Neuronal stem cell (in vitro differentiated cells): ENCODE results near the gene POP7.

ENCODE experiments used
- DNase-seq: peaks from one replicate; pipeline ENCODE4 v3.0.0-alpha.2; 2013; ENCODE audit warnings: low spot score
- H2AFZ ChIP-seq: one replicate; pipeline ENCODE4 v1.6.1; 2013; ENCODE audit warnings: mild to moderate bottlenecking, low read length, inconsistent platforms
- H2AK5ac ChIP-seq: 2 replicates; pipeline ENCODE4 v1.6.1; 2013; ENCODE audit warnings: low read depth, mild to moderate bottlenecking, inconsistent platforms, low read length, moderate library complexity, mixed read lengths
- H2BK120ac ChIP-seq: 2 replicates; pipeline ENCODE4 v1.6.1; 2013; ENCODE audit warnings: low read depth, mild to moderate bottlenecking, inconsistent platforms, low read length, moderate library complexity, mixed read lengths
- H2BK12ac ChIP-seq: one replicate; pipeline ENCODE4 v1.6.1; 2013; ENCODE audit warnings: low read length, inconsistent platforms
- H2BK15ac ChIP-seq: 2 replicates; pipeline ENCODE4 v1.6.1; 2013; ENCODE audit warnings: mild to moderate bottlenecking, low read length, inconsistent platforms, mixed read lengths
- H2BK5ac ChIP-seq: one replicate; pipeline ENCODE4 v1.6.1; 2013; ENCODE audit warnings: inconsistent platforms, mild to moderate bottlenecking, low read length, moderate library complexity
- H3K14ac ChIP-seq: one replicate; pipeline ENCODE4 v1.6.1; 2013; ENCODE audit warnings: low read length, inconsistent platforms
- H3K18ac ChIP-seq: 2 replicates; pipeline ENCODE4 v1.6.1; 2013; ENCODE audit warnings: low read length, inconsistent platforms
- H3K23ac ChIP-seq: 2 replicates; pipeline ENCODE4 v1.6.1; 2013; ENCODE audit warnings: low read depth, mild to moderate bottlenecking, mixed read lengths, low read length, inconsistent platforms; ENCODE audit not compliant: poor library complexity
- H3K27ac ChIP-seq: replicated peaks from 3 replicates; pipeline ENCODE4 v1.5.1; 2013; ENCODE audit warnings: low read length, inconsistent platforms
- H3K27me3 ChIP-seq, 3 experiments: 2 replicates each; pipeline ENCODE4 v1.6.1; 2013; ENCODE audit warnings: low read length in 3 of 3, mild to moderate bottlenecking in 2 of 3, inconsistent platforms in 1 of 3, low read depth in 1 of 3, mixed read lengths in 1 of 3, moderate library complexity in 1 of 3; ENCODE audit not compliant: control insufficient read depth in 3 of 3, insufficient read depth in 3 of 3
- H3K36me3 ChIP-seq, 2 donors: replicated peaks in 1 of 2; 2 replicates each; pipeline ENCODE4 v1.6.1; 2013; ENCODE audit warnings: low read length in 2 of 2; ENCODE audit not compliant: control insufficient read depth in 2 of 2, insufficient read depth in 2 of 2
- H3K4ac ChIP-seq: 2 replicates; pipeline ENCODE4 v1.6.1; 2013; ENCODE audit warnings: inconsistent platforms, mild to moderate bottlenecking, low read length, moderate library complexity
- H3K4me1 ChIP-seq, 2 donors: 1 replicate in 1 of 2; 2 replicates in 1 of 2; pipeline ENCODE4 v1.6.1; 2013; ENCODE audit warnings: low read length in 2 of 2, low read depth in 1 of 2; ENCODE audit not compliant: control insufficient read depth in 2 of 2, insufficient read depth in 1 of 2
- H3K4me2 ChIP-seq: one replicate; pipeline ENCODE4 v1.6.1; 2013; ENCODE audit warnings: mild to moderate bottlenecking, low read length, inconsistent platforms; ENCODE audit not compliant: insufficient read depth, poor library complexity, severe bottlenecking
- H3K4me3 ChIP-seq, 2 donors: 2 replicates each; pipeline ENCODE4 v1.5.1; 2013; ENCODE audit warnings: low read length in 2 of 2, mild to moderate bottlenecking in 2 of 2, inconsistent platforms in 1 of 2, moderate library complexity in 1 of 2
- H3K79me1 ChIP-seq: one replicate; pipeline ENCODE4 v1.6.1; 2013; ENCODE audit warnings: low read depth, mild to moderate bottlenecking, inconsistent platforms, low read length, moderate library complexity
- H3K9ac ChIP-seq: one replicate; pipeline ENCODE4 v1.6.1; 2013; ENCODE audit warnings: mild to moderate bottlenecking, low read depth, low read length, inconsistent platforms; ENCODE audit not compliant: poor library complexity
- H3K9me3 ChIP-seq, 2 donors: replicated peaks in 1 of 2; 2 replicates each; pipeline versions ENCODE3 to v1.6.1; 2013; ENCODE audit warnings: low read length in 2 of 2, mild to moderate bottlenecking in 2 of 2, inconsistent platforms in 1 of 2, low read depth in 1 of 2, mixed read lengths in 1 of 2, moderate library complexity in 1 of 2; ENCODE audit not compliant: control insufficient read depth in 2 of 2, insufficient read depth in 1 of 2
- H4K8ac ChIP-seq: one replicate; pipeline ENCODE4 v1.6.1; 2013; ENCODE audit warnings: low read depth, mild to moderate bottlenecking, inconsistent platforms, low read length, moderate library complexity
- H4K91ac ChIP-seq: one replicate; pipeline ENCODE4 v1.6.1; 2013; ENCODE audit warnings: low read length, low read depth, mild to moderate bottlenecking, inconsistent platforms; ENCODE audit not compliant: poor library complexity
- WGBS, 2 donors: extraction: QIAGEN DNeasy Blood & Tissue Kit; methylation state at CpG; one replicate each; pipeline ENCODE4 v1.1.7; 2013; ENCODE audit warnings: missing lambda C conversion rate in 2 of 2, mixed read lengths in 1 of 2; ENCODE audit not compliant: insufficient read length in 2 of 2, insufficient replicate concordance in 1 of 2; ENCODE audit errors: extremely low coverage in 2 of 2; 5-methylcytosine and 5-hydroxymethylcytosine counted together

POP7 gene

DNA sequence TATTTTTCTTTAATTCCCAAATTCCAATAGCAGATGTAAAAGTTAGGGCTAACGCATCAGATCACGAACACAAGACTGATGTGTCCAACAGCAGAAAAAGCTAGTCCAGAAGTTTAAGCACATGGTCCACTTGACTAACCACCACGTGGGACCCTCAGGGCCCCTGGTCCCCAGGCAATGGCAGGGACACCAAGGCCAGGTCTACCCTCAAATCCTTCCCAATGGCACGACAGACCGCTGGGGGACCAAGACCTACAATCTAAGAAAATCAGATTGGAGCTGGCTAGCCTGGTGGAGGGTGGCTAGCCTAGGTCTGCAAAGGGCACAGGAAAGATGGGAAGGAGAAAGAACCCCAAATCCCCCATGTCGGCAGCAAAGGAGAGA lies 13.4 kb upstream of the POP7 start:
- peaks cover 27 to 44% of the 10 kb centered on the region in 2 donors for H3K36me3 ChIP-seq
- H2AK5ac ChIP-seq = peak overlapping the region; percentile 12
- no peak overlapping the region for H3K14ac ChIP-seq
- H2BK15ac ChIP-seq = no peak overlapping the region
- no peak overlapping the region for H3K9ac ChIP-seq
- peak overlapping the region; percentile 74 to 79 for H3K4me3 ChIP-seq
- no peak overlapping the region for H3K4ac ChIP-seq
- peaks cover 18% of the 10 kb centered on the region for H3K79me1 ChIP-seq
- peaks cover 0 to 2% (median 0%) of the 10 kb centered on the region in 3 experiments for H3K27me3 ChIP-seq
- no peak overlapping the region for H2BK5ac ChIP-seq
- H3K18ac ChIP-seq = no peak overlapping the region
- no peak overlapping the region for H3K23ac ChIP-seq
- peaks cover 9 to 21% of the 10 kb centered on the region in 2 donors for H3K4me1 ChIP-seq
- no peak for DNase-seq
- peak overlapping the region; percentile 69 for H3K4me2 ChIP-seq
- no peaks in the 10 kb centered on the region for H3K9me3 ChIP-seq
- no peak overlapping the region for H2BK12ac ChIP-seq
- no peak overlapping the region for H3K27ac ChIP-seq
- no CpG with 5 or more reads among the region's 6 CpGs for WGBS, 2 donors
- no peak overlapping the region for H2BK120ac ChIP-seq
- no peak overlapping the region for H2AFZ ChIP-seq
- no peak overlapping the region for H4K91ac ChIP-seq
- H4K8ac ChIP-seq = no peak overlapping the region

GRCh38 chr7:100693312-100694097 lies 12.4 kb upstream of the POP7 start:
- Histone ChIP-seq H3K27me3 (peaks cover 0 to 2% (median 0%) of the 10 kb centered on the region in 3 experiments), H2AFZ (peak overlapping the region; percentile 53), H3K79me1 (peaks cover 11% of the 10 kb centered on the region), H3K4ac (no peak overlapping the region), H3K27ac (peak overlapping the region; percentile 63), H2BK15ac (no peak overlapping the region), H4K8ac (no peak overlapping the region), H3K9ac (peak overlapping the region; percentile 95), H3K23ac (no peak overlapping the region), H3K9me3 (no peaks in the 10 kb centered on the region), H2BK5ac (peak overlapping the region; percentile 7), H3K4me3 (peak overlapping the region; percentile 74 to 79), H3K4me1 (peaks cover 9 to 21% of the 10 kb centered on the region in 2 donors), H4K91ac (no peak overlapping the region), H2BK12ac (no peak overlapping the region), H3K18ac (peak overlapping the region; percentile 96), H2AK5ac (peak overlapping the region; percentile 3), H3K4me2 (peak overlapping the region; percentile 69), H3K36me3 (peaks cover 17 to 34% of the 10 kb centered on the region in 2 donors), H3K14ac (no peak overlapping the region), H2BK120ac (no peak overlapping the region)
- no CpG with 5 or more reads among the region's 81 CpGs for WGBS, 2 donors
- no peak for DNase-seq

GRCh38 chr7:100694098-100694745 lies 11.7 kb upstream of the POP7 start, which contains the start of gene GIGYF1:
GIGYF1 (minus strand) TSS chr7:100694250; CDS start chr7:100688238, 6,012 bp downstream.
- peaks cover 9% of the 10 kb centered on the region for H3K79me1 ChIP-seq
- H3K14ac ChIP-seq = no peak within 1 kb of the TSS
- no peak within 1 kb of the TSS for H4K91ac ChIP-seq
- peak within 1 kb of the TSS; percentile 74 to 79 for H3K4me3 ChIP-seq
- peak within 1 kb of the TSS; percentile 7 for H2BK5ac ChIP-seq
- H3K23ac ChIP-seq = no peak within 1 kb of the TSS
- H2BK15ac ChIP-seq = no peak within 1 kb of the TSS
- H3K4ac ChIP-seq = no peak within 1 kb of the TSS
- H2AK5ac ChIP-seq = peak within 1 kb of the TSS; percentile 79
- H2BK12ac ChIP-seq = no peak within 1 kb of the TSS
- peaks cover 9 to 21% of the 10 kb centered on the region in 2 donors for H3K4me1 ChIP-seq
- H2BK120ac ChIP-seq = no peak within 1 kb of the TSS
- peak within 1 kb of the TSS; percentile 69 for H3K4me2 ChIP-seq
- H3K18ac ChIP-seq = peak within 1 kb of the TSS; percentile 96
- peak within 1 kb of the TSS; percentile 63 for H3K27ac ChIP-seq
- no CpG with 5 or more reads among the region's 102 CpGs for WGBS, 2 donors
- peak within 1 kb of the TSS; percentile 79 for H2AFZ ChIP-seq
- peaks cover 0 to 2% (median 0%) of the 10 kb centered on the region in 3 experiments for H3K27me3 ChIP-seq
- peak within 1 kb of the TSS; percentile 95 for H3K9ac ChIP-seq
- no peak for DNase-seq
- H3K36me3 ChIP-seq = peaks cover 11 to 27% of the 10 kb centered on the region in 2 donors
- no peaks in the 10 kb centered on the region for H3K9me3 ChIP-seq
- H4K8ac ChIP-seq = no peak within 1 kb of the TSS

- Histone ChIP-seq H3K14ac (no peak overlapping the region), H2AFZ (no peak overlapping the region), H2AK5ac (no peak overlapping the region), H3K9me3 (no peaks in the 10 kb centered on the region), H3K23ac (no peak overlapping the region), H4K91ac (no peak overlapping the region), H3K36me3 (peaks cover 3 to 12% of the 10 kb centered on the region in 2 donors), H3K4ac (no peak overlapping the region), H3K27ac (no peak overlapping the region), H2BK15ac (no peak overlapping the region), H3K18ac (no peak overlapping the region), H3K9ac (no peak overlapping the region), H4K8ac (no peak overlapping the region), H2BK12ac (no peak overlapping the region), H3K4me1 (peaks cover 6 to 16% of the 10 kb centered on the region in 2 donors), H3K27me3 (peaks cover 0 to 2% (median 0%) of the 10 kb centered on the region in 3 experiments), H2BK5ac (no peak overlapping the region), H2BK120ac (no peak overlapping the region), H3K4me3 (no peak overlapping the region), H3K79me1 (peaks cover 3% of the 10 kb centered on the region), H3K4me2 (no peak overlapping the region)
- no peak for DNase-seq
- no CpG with 5 or more reads among the region's 6 CpGs for WGBS, 2 donors
These were observed 9.8 kb upstream of the POP7 start for GRCh38 chr7:100696123-100696521.
